Ectodermal cell (in vitro differentiated cells): ENCODE measurements around the gene SMYD3.

ENCODE experiments used
- H3K27ac ChIP-seq: 2 replicates; pipeline ENCODE4 v1.7.0; 2013; ENCODE audit warnings: mild to moderate bottlenecking, low read depth, low read length; ENCODE audit not compliant: insufficient read depth, poor library complexity, severe bottlenecking
- H3K27me3 ChIP-seq: 2 replicates; pipeline ENCODE4 v1.7.0; 2013; ENCODE audit warnings: mild to moderate bottlenecking, low read length; ENCODE audit not compliant: insufficient read depth, control insufficient read depth, poor library complexity, severe bottlenecking
- H3K36me3 ChIP-seq: one replicate; pipeline ENCODE4 v1.7.0; 2013; ENCODE audit warnings: low read length; ENCODE audit not compliant: control insufficient read depth, insufficient read depth
- H3K4me1 ChIP-seq: one replicate; pipeline ENCODE4 v1.7.0; 2013; ENCODE audit warnings: low read length; ENCODE audit not compliant: control insufficient read depth, insufficient read depth
- H3K4me3 ChIP-seq: 2 replicates; pipeline ENCODE4 v1.7.0; 2013; ENCODE audit warnings: low read depth, low read length, control low read depth; ENCODE audit not compliant: insufficient read depth
- H3K9me3 ChIP-seq: 2 replicates; pipeline ENCODE4 v1.7.0; 2013; ENCODE audit warnings: mild to moderate bottlenecking, low read length, moderate library complexity; ENCODE audit not compliant: control insufficient read depth
- WGBS, 2 experiments: methylation state at CpG; one replicate each; pipeline ENCODE4 v1.1.7; 2013; ENCODE audit warnings: missing lambda C conversion rate in 2 of 2; 5-methylcytosine and 5-hydroxymethylcytosine counted together

The SMYD3 gene

GRCh38 chr1:246301553-246302250, 205.4 kb downstream of the SMYD3 start:
- Histone ChIP-seq H3K9me3 (no peaks in the 10 kb centered on the region), H3K4me1 (no peaks in the 10 kb centered on the region), H3K4me3 (no peak overlapping the region), H3K36me3 (no peaks in the 10 kb centered on the region), H3K27me3 (no peaks in the 10 kb centered on the region), H3K27ac (no peak overlapping the region)
- 97 to 100% methylated on average over 5 to 6 of the region's 6 CpGs for WGBS, 2 experiments

- H3K4me1 ChIP-seq = no peaks in the 10 kb centered on the region
- WGBS, 2 experiments = 86 to 89% methylated on average over 3 to 5 of the region's 6 CpGs
- no peak overlapping the region for H3K4me3 ChIP-seq
- H3K36me3 ChIP-seq = no peaks in the 10 kb centered on the region
- H3K27ac ChIP-seq = no peak overlapping the region
- no peaks in the 10 kb centered on the region for H3K9me3 ChIP-seq
- H3K27me3 ChIP-seq = no peaks in the 10 kb centered on the region
Observed at GRCh38 chr1:246300626-246301549, 206.2 kb downstream of the SMYD3 start.

- H3K4me3 ChIP-seq = no peak overlapping the region
- no peak overlapping the region for H3K27ac ChIP-seq
- H3K36me3 ChIP-seq = no peaks in the 10 kb centered on the region
- 86 to 97% methylated on average over 4 to 5 of the region's 5 CpGs for WGBS, 2 experiments
- H3K4me1 ChIP-seq = no peaks in the 10 kb centered on the region
- no peaks in the 10 kb centered on the region for H3K27me3 ChIP-seq
- H3K9me3 ChIP-seq = no peaks in the 10 kb centered on the region
Observed at GRCh38 chr1:246297279-246298265, 209.5 kb downstream of the SMYD3 start.

- WGBS, 2 experiments = 90 to 94% methylated on average over 5 of the region's 5 CpGs
- no peak overlapping the region for H3K27ac ChIP-seq
- H3K27me3 ChIP-seq = no peaks in the 10 kb centered on the region
- H3K4me3 ChIP-seq = no peak overlapping the region
- H3K36me3 ChIP-seq = no peaks in the 10 kb centered on the region
- H3K4me1 ChIP-seq = no peaks in the 10 kb centered on the region
- no peaks in the 10 kb centered on the region for H3K9me3 ChIP-seq
Observed at GRCh38 chr1:246295968-246296367, 211.1 kb downstream of the SMYD3 start.

- Histone ChIP-seq H3K36me3 (no peaks in the 10 kb centered on the region), H3K4me1 (no peaks in the 10 kb centered on the region), H3K27ac (no peak overlapping the region), H3K27me3 (no peaks in the 10 kb centered on the region), H3K9me3 (no peaks in the 10 kb centered on the region), H3K4me3 (no peak overlapping the region)
- WGBS, 2 experiments = 93 to 96% methylated on average over 2 of the region's 2 CpGs
Observed at GRCh38 chr1:246295340-246295739, 211.7 kb downstream of the SMYD3 start.

- Histone ChIP-seq H3K27ac (no peak overlapping the region), H3K27me3 (no peaks in the 10 kb centered on the region), H3K4me3 (no peak overlapping the region), H3K36me3 (no peaks in the 10 kb centered on the region), H3K9me3 (no peaks in the 10 kb centered on the region), H3K4me1 (no peaks in the 10 kb centered on the region)
- WGBS, 2 experiments = 91 to 93% methylated on average over 2 of the region's 2 CpGs
Observed at GRCh38 chr1:246294263-246294662, 212.8 kb downstream of the SMYD3 start.

- 85 to 87% methylated on average over 8 of the region's 8 CpGs for WGBS, 2 experiments
- Histone ChIP-seq H3K4me3 (no peak overlapping the region), H3K36me3 (no peaks in the 10 kb centered on the region), H3K9me3 (no peaks in the 10 kb centered on the region), H3K27me3 (no peaks in the 10 kb centered on the region), H3K27ac (no peak overlapping the region), H3K4me1 (no peaks in the 10 kb centered on the region)
Observed at GRCh38 chr1:246293366-246294121, 213.5 kb downstream of the SMYD3 start.

GRCh38 chr1:246292571-246292970, 214.5 kb downstream of the SMYD3 start:
- Histone ChIP-seq H3K4me1 (no peaks in the 10 kb centered on the region), H3K27ac (no peak overlapping the region), H3K9me3 (no peaks in the 10 kb centered on the region), H3K36me3 (no peaks in the 10 kb centered on the region), H3K4me3 (no peak overlapping the region), H3K27me3 (no peaks in the 10 kb centered on the region)
- WGBS, 2 experiments = 67 to 82% methylated on average over 1 of the region's 1 CpG

- Histone ChIP-seq H3K4me3 (no peak overlapping the region), H3K36me3 (no peaks in the 10 kb centered on the region), H3K9me3 (no peaks in the 10 kb centered on the region), H3K4me1 (no peaks in the 10 kb centered on the region), H3K27me3 (no peaks in the 10 kb centered on the region), H3K27ac (no peak overlapping the region)
- WGBS, 2 experiments = 97 to 98% methylated on average over 4 of the region's 4 CpGs
Observed at GRCh38 chr1:246291127-246291526, 216.0 kb downstream of the SMYD3 start.
